Transverse colon (tissue), 4 donors: ENCODE data around the gene TTLL3. TPM values are rescaled to one million over a fixed set of nuclear protein-coding genes. Genes with fewer than 3 reads are reported as not detected.
"Not testable (repeated sequence)": the region's sequence is repeated elsewhere in the genome, so short reads cannot be mapped to it uniquely, and the experiment has no call there.

ENCODE experiments used
- DNase-seq: peaks from one replicate; pipeline ENCODE4 v3.0.0-alpha.2; 2019
- H3K27ac ChIP-seq, 4 donors: fragments of 200-600 bp; sonication (generic); 2 replicates each; pipeline ENCODE4 v1.5.1; 2016 to 2018; ENCODE audit warnings: inconsistent platforms in 4 of 4
- H3K27me3 ChIP-seq: fragments of 200-600 bp; sonication (generic); 2 replicates; pipeline ENCODE4 v1.5.1; 2017; ENCODE audit warnings: inconsistent platforms
- H3K36me3 ChIP-seq, 4 donors: fragments of 200-600 bp; sonication (generic); 2 replicates each; pipeline ENCODE4 v1.5.1; 2017 to 2019; ENCODE audit warnings: inconsistent platforms in 4 of 4
- H3K4me1 ChIP-seq, 4 donors: fragments of 200-600 bp; sonication (generic); 2 replicates each; pipeline ENCODE4 v1.5.1; 2017 to 2020; ENCODE audit warnings: inconsistent platforms in 4 of 4
- H3K4me3 ChIP-seq, 4 donors: fragments of 200-600 bp; sonication (generic); 1 replicate in 1 of 4; 2 replicates in 3 of 4; pipeline versions ENCODE4 v1.5.1 to v1.6.1; 2017 to 2019; ENCODE audit warnings: inconsistent platforms in 4 of 4
- H3K9me3 ChIP-seq, 2 donors: fragments of 200-600 bp; sonication (generic); 2 replicates each; pipeline ENCODE4 v1.5.1; 2017 to 2019; ENCODE audit warnings: inconsistent platforms in 2 of 2
- CTCF ChIP-seq, 5 experiments: fragments of 200-600 bp in 3 of 5; fragments of 450-650 bp in 2 of 5; sonication (generic) in 3 of 5; IDR thresholded peaks; 1 replicate in 2 of 5; 2 replicates in 3 of 5; pipeline ENCODE4 v1.5.1; 2016 to 2017; ENCODE audit warnings: antibody characterized with exemption in 5 of 5, inconsistent platforms in 3 of 5, mild to moderate bottlenecking in 2 of 5, moderate library complexity in 1 of 5
- EP300 ChIP-seq: sonication (generic); formaldehyde crosslinking; IDR thresholded peaks from one replicate; pipeline ENCODE4 v1.6.1; 2017; ENCODE audit warnings: antibody characterized with exemption, low read depth
- POLR2A ChIP-seq: fragments of 450-650 bp; IDR thresholded peaks from one replicate; pipeline ENCODE4 v1.6.1; 2016; ENCODE audit warnings: antibody characterized with exemption, mild to moderate bottlenecking, moderate library complexity
- POLR2AphosphoS5 ChIP-seq, 3 donors: sonication (generic); formaldehyde crosslinking; IDR thresholded peaks; one replicate each; pipeline ENCODE4 v1.6.1; 2016; ENCODE audit warnings: antibody characterized with exemption in 3 of 3
- WGBS, 2 donors: methylation state at CpG; one replicate each; pipeline ENCODE4 v1.1.5; 2018; ENCODE audit warnings: low coverage in 1 of 2; 5-methylcytosine and 5-hydroxymethylcytosine counted together
- in situ Hi-C, 4 donors: fragments of 200-750 bp; cut with MboI; loops; one replicate each; pipeline versions ENCODE4 v1.15.0 to v1.15.1; 2017; ENCODE audit warnings: low sequenced_read_pairs in 3 of 4, low pct_ligation_motif_present in 1 of 4, low pct_unique_long_range_greater_than_20kb in 1 of 4
- intact Hi-C: fragments of 100-400 bp; cut with DNase I; formaldehyde crosslinking; loops from one replicate; pipeline ENCODE4 v1.15.1; 2023; ENCODE audit warnings: low total_unique reads
- total RNA-seq, 4 donors: library from RNA; depleted of rRNA; stranded (reverse); fragments of >200 nt; gene quantifications; one replicate each; pipeline ENCODE4 v1.1.0, GENCODE V29; 2016

TTLL3 gene
- total RNA-seq, 4 donors from 2014 or later, result 47.4 to 352 (median 154) TPM

- Histone ChIP-seq H3K4me3 (peak overlapping the region; percentile 16 to 48 (median 28)), H3K4me1 (peaks cover 7 to 29% (median 10%) of the 10 kb centered on the region in 4 donors), H3K9me3 (no peaks in the 10 kb centered on the region), H3K27ac (peak overlapping the region; percentile 52 to 87 (median 82)), H3K27me3 (no peaks in the 10 kb centered on the region), H3K36me3 (no peaks in the 10 kb centered on the region)
- in situ Hi-C loops, result no loop called here
- DNase-seq, result no peak
- WGBS, 2 donors, result 84% methylated on average over 16 of the region's 22 CpGs; no CpG with 5 or more reads in 1 of the 2 donors
- TF ChIP-seq POLR2A (no peak), POLR2AphosphoS5 (IDR thresholded peaks at IDR 0.05) (no peak), CTCF (IDR thresholded peaks at IDR 0.05) (no peak), EP300 (no peak)
- intact Hi-C loops, result no loop called here
These were observed 53.2 kb downstream of the TTLL3 start for GRCh38 chr3:9863058-9863772.

GRCh38 chr3:9864200-9864927 lies 54.3 kb downstream of the TTLL3 start:
- TF ChIP-seq EP300, result no peak
- TF ChIP-seq POLR2A, result no peak
- TF ChIP-seq POLR2AphosphoS5 (IDR thresholded peaks at IDR 0.05), result no peak
- TF ChIP-seq CTCF (IDR thresholded peaks at IDR 0.05), result no peak
- Histone ChIP-seq H3K9me3 (no peaks in the 10 kb centered on the region), H3K4me1 (peaks cover 7 to 29% (median 10%) of the 10 kb centered on the region in 4 donors), H3K36me3 (no peaks in the 10 kb centered on the region), H3K27me3 (no peaks in the 10 kb centered on the region), H3K4me3 (no peak overlapping the region), H3K27ac (peak overlapping the region; percentile 59 to 87 (median 82))
- peak; percentile 56 for DNase-seq
- 60 to 68% methylated on average over 2 to 16 of the region's 16 CpGs for WGBS, 2 donors
- intact Hi-C loops (no loop called here), in situ Hi-C loops (no loop called here)

- 82% methylated on average over 10 of the region's 10 CpGs; no CpG with 5 or more reads in 1 of the 2 donors for WGBS, 2 donors
- DNase-seq, H3K27me3 ChIP-seq, in situ Hi-C loops, H3K36me3 ChIP-seq, H3K9me3 ChIP-seq, H3K4me3 ChIP-seq, intact Hi-C loops: not testable (repeated sequence)
- Histone ChIP-seq H3K4me1 (peaks cover 7 to 29% (median 10%) of the 10 kb centered on the region in 4 donors), H3K27ac (peak overlapping the region; percentile 59 to 87 (median 82))
These were observed 55.1 kb downstream of the TTLL3 start for GRCh38 chr3:9865125-9865637.

- 83 to 84% methylated on average over 1 to 8 of the region's 8 CpGs for WGBS, 2 donors
- DNase-seq, result peak; percentile 41
- Histone ChIP-seq H3K27ac (peak overlapping the region; percentile 59 to 87 (median 82)), H3K27me3 (no peaks in the 10 kb centered on the region), H3K9me3 (no peaks in the 10 kb centered on the region), H3K4me3 (no peak overlapping the region), H3K36me3 (no peaks in the 10 kb centered on the region), H3K4me1 (peaks cover 7 to 29% (median 10%) of the 10 kb centered on the region in 4 donors)
- TF ChIP-seq POLR2A (no peak), POLR2AphosphoS5 (IDR thresholded peaks at IDR 0.05) (no peak), CTCF (IDR thresholded peaks at IDR 0.05) (no peak), EP300 (no peak)
- in situ Hi-C loops (no loop called here), intact Hi-C loops (no loop called here)
These were observed 56.6 kb downstream of the TTLL3 start for GRCh38 chr3:9866639-9867038.
